SK-N-SH treated with all-trans-retinoic acid at 6 μM for 48 hours (cell line): Measurements from ENCODE around the gene ANK3.

Source experiments
- ATAC-seq: fragments of 200-7000 bp; cut with Tn5 transposase; 3 replicates; pipeline ENCODE4 v1.9.1; 2020; ENCODE audit warnings: mild to moderate bottlenecking, moderate library complexity
- ARNTL ChIP-seq: fragments of 450-650 bp; formaldehyde crosslinking; IDR thresholded peaks from 2 replicates; pipeline ENCODE4 v1.5.0; 2020; ENCODE audit warnings: low read depth, mild to moderate bottlenecking, moderate library complexity, borderline replicate concordance
- BACH2 ChIP-seq: fragments of 250-450 bp; sonication (Bioruptor Pico); IDR thresholded peaks from 2 replicates; pipeline ENCODE4 v1.9.0; 2021; ENCODE audit warnings: mild to moderate bottlenecking, borderline replicate concordance
- CSRNP3 ChIP-seq: fragments of 250-450 bp; sonication (Bioruptor Pico); IDR thresholded peaks from 2 replicates; pipeline ENCODE4 v1.5.1; 2021; ENCODE audit warnings: mild to moderate bottlenecking, moderate library complexity
- ESRRG ChIP-seq: fragments of 250-450 bp; sonication (Bioruptor Pico); IDR thresholded peaks from 2 replicates; pipeline ENCODE4 v1.6.1; 2021; ENCODE audit warnings: mild to moderate bottlenecking
- GLIS3 ChIP-seq: fragments of 250-450 bp; sonication (Bioruptor Pico); IDR thresholded peaks from 2 replicates; pipeline ENCODE4 v1.5.0; 2020; ENCODE audit warnings: mild to moderate bottlenecking, moderate library complexity
- ISL1 ChIP-seq: fragments of 250-450 bp; sonication (Bioruptor Pico); IDR thresholded peaks from 2 replicates; pipeline ENCODE4 v2.1.2; 2022; ENCODE audit warnings: mild to moderate bottlenecking, moderate library complexity
- OSR1 ChIP-seq: fragments of 250-450 bp; sonication (Bioruptor Pico); IDR thresholded peaks from 2 replicates; pipeline ENCODE4 v1.8.0; 2022; ENCODE audit warnings: moderate library complexity, mild to moderate bottlenecking, inconsistent platforms
- PATZ1 ChIP-seq: fragments of 250-450 bp; sonication (Bioruptor Pico); IDR thresholded peaks from 2 replicates; pipeline ENCODE4 v1.8.0; 2020; ENCODE audit warnings: mild to moderate bottlenecking, moderate library complexity, borderline replicate concordance
- PPARA ChIP-seq: fragments of 250-450 bp; sonication (Bioruptor Pico); IDR thresholded peaks from 2 replicates; pipeline ENCODE4 v1.5.0; 2020; ENCODE audit warnings: mild to moderate bottlenecking, borderline replicate concordance
- RARB ChIP-seq: fragments of 250-450 bp; sonication (Bioruptor Pico); IDR thresholded peaks from 2 replicates; pipeline ENCODE4 v1.8.0; 2021; ENCODE audit warnings: mild to moderate bottlenecking, moderate library complexity
- SNAI2 ChIP-seq: fragments of 250-450 bp; sonication (Bioruptor Pico); IDR thresholded peaks from 2 replicates; pipeline ENCODE4 v1.5.0; 2020; ENCODE audit warnings: mild to moderate bottlenecking, moderate library complexity
- TCF4 ChIP-seq: fragments of 250-450 bp; sonication (Bioruptor Pico); IDR thresholded peaks from 2 replicates; pipeline ENCODE4 v1.8.0; 2021; ENCODE audit warnings: mild to moderate bottlenecking, moderate library complexity, borderline replicate concordance
- TSHZ2 ChIP-seq: fragments of 250-450 bp; sonication (Bioruptor Pico); IDR thresholded peaks from 2 replicates; pipeline ENCODE4 v1.5.0; 2020; ENCODE audit warnings: mild to moderate bottlenecking, moderate library complexity
- ZC3H10 ChIP-seq: fragments of 250-450 bp; sonication (Bioruptor Pico); IDR thresholded peaks from 2 replicates; pipeline ENCODE4 v1.5.1; 2021; ENCODE audit warnings: mild to moderate bottlenecking, moderate library complexity
- ZFP3 ChIP-seq: fragments of 250-450 bp; sonication (Bioruptor Pico); IDR thresholded peaks from 2 replicates; pipeline ENCODE4 v1.5.0; 2020; ENCODE audit warnings: mild to moderate bottlenecking, moderate library complexity
- ZFP30 ChIP-seq: fragments of 450-650 bp; formaldehyde crosslinking; IDR thresholded peaks from 2 replicates; pipeline ENCODE4 v1.5.0; 2022; ENCODE audit warnings: mild to moderate bottlenecking, moderate library complexity
- ZNF565 ChIP-seq: fragments of 450-650 bp; formaldehyde crosslinking; conservative IDR thresholded peaks from 2 replicates; pipeline ENCODE4 v1.5.0; 2020; ENCODE audit warnings: low read depth, mild to moderate bottlenecking, moderate library complexity
- ZNF70 ChIP-seq: fragments of 450-650 bp; formaldehyde crosslinking; IDR thresholded peaks from 2 replicates; pipeline ENCODE4 v1.5.0; 2020; ENCODE audit warnings: mild to moderate bottlenecking, moderate library complexity
- TF ChIP-seq, protein P1 (sequence below): fragments of 250-450 bp; sonication (Bioruptor Pico); IDR thresholded peaks from 2 replicates; pipeline ENCODE4 v1.8.0; 2021; ENCODE audit warnings: low read depth, mild to moderate bottlenecking, moderate library complexity, borderline replicate concordance
- TF ChIP-seq, protein P2 (sequence below): fragments of 250-450 bp; sonication (Bioruptor Pico); IDR thresholded peaks from 2 replicates; pipeline ENCODE4 v1.5.1; 2020; ENCODE audit warnings: low read depth, mild to moderate bottlenecking, moderate library complexity

Gene ANK3

GRCh38 chr10:60162631-60163030, 227.0 kb downstream of the ANK3 start:
- TF ChIP-seq ISL1 (CRISPR knock-in tag) (no peak), ARNTL (CRISPR knock-in tag) (no peak), ESRRG (CRISPR knock-in tag) (no peak), CSRNP3 (no peak), ZFP30 (no peak), OSR1 (CRISPR knock-in tag) (no peak), RARB (CRISPR knock-in tag) (no peak), GLIS3 (CRISPR knock-in tag) (no peak), TCF4 (CRISPR knock-in tag) (no peak)
- ATAC-seq: no peak

GRCh38 chr10:60155943-60156683, 233.6 kb downstream of the ANK3 start:
- ATAC-seq: no peak
- TF ChIP-seq ZNF565 (no peak), GLIS3 (CRISPR knock-in tag) (no peak), ISL1 (CRISPR knock-in tag) (no peak), RARB (CRISPR knock-in tag) (no peak)
- TF ChIP-seq, protein P1, sequence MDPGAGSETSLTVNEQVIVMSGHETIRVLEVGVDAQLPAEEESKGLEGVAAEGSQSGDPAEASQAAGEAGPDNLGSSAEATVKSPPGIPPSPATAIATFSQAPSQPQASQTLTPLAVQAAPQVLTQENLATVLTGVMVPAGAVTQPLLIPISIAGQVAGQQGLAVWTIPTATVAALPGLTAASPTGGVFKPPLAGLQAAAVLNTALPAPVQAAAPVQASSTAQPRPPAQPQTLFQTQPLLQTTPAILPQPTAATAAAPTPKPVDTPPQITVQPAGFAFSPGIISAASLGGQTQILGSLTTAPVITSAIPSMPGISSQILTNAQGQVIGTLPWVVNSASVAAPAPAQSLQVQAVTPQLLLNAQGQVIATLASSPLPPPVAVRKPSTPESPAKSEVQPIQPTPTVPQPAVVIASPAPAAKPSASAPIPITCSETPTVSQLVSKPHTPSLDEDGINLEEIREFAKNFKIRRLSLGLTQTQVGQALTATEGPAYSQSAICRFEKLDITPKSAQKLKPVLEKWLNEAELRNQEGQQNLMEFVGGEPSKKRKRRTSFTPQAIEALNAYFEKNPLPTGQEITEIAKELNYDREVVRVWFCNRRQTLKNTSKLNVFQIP (CRISPR knock-in tag): no peak
- TF ChIP-seq, all 23 proteins: peak for 0

- ATAC-seq: no peak
- no peak for TF ChIP-seq RARB (CRISPR knock-in tag)
- TF ChIP-seq TSHZ2 (CRISPR knock-in tag): no peak
- no peak for TF ChIP-seq OSR1 (CRISPR knock-in tag)
- TF ChIP-seq SNAI2 (CRISPR knock-in tag): no peak
- TF ChIP-seq, protein P2, sequence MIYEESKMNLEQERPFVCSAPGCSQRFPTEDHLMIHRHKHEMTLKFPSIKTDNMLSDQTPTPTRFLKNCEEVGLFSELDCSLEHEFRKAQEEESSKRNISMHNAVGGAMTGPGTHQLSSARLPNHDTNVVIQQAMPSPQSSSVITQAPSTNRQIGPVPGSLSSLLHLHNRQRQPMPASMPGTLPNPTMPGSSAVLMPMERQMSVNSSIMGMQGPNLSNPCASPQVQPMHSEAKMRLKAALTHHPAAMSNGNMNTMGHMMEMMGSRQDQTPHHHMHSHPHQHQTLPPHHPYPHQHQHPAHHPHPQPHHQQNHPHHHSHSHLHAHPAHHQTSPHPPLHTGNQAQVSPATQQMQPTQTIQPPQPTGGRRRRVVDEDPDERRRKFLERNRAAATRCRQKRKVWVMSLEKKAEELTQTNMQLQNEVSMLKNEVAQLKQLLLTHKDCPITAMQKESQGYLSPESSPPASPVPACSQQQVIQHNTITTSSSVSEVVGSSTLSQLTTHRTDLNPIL: no peak
- no peak for TF ChIP-seq ZNF70 (CRISPR knock-in tag)
- no peak for TF ChIP-seq ZFP30
- TF ChIP-seq PATZ1 (CRISPR knock-in tag): no peak
- no peak for TF ChIP-seq PPARA (CRISPR knock-in tag)
- TF ChIP-seq ZNF565: no peak
- no peak for TF ChIP-seq GLIS3 (CRISPR knock-in tag)
- TF ChIP-seq ZC3H10 (CRISPR knock-in tag): no peak
- TF ChIP-seq ZFP3: no peak
- no peak for TF ChIP-seq TCF4 (CRISPR knock-in tag)
- TF ChIP-seq ISL1 (CRISPR knock-in tag): no peak
- no peak for TF ChIP-seq CSRNP3
- TF ChIP-seq BACH2 (CRISPR knock-in tag): no peak
Observed at GRCh38 chr10:60155099-60155877, 234.4 kb downstream of the ANK3 start.
